ENCODE measurements around the gene ADAMTS9.

- TF ChIP-seq CTCF (IDR thresholded peaks at IDR 0.05) (no peak), EZH2 (IDR thresholded peaks at IDR 0.05; ENCODE audit: borderline replicate concordance, insufficient read depth, low read depth, low read length, poor library complexity, severe bottlenecking) (no peak)
Observed at GRCh38 chr3:64607032-64607551, 80.7 kb downstream of the ADAMTS9 start.

Data from B cell (primary cell).